Placental epithelial cell (primary cell): ENCODE results near the gene TMEM97. TPM values are rescaled to one million over a fixed set of nuclear protein-coding genes. Genes with fewer than 3 reads are reported as not detected.

Experiments used
- total RNA-seq: library from RNA; depleted of rRNA; stranded (reverse); fragments of >200 nt; gene quantifications from 2 replicates; pipeline ENCODE4 v1.2.3, GENCODE V29; 2012

The TMEM97 gene
- 11.8 and 11.9 TPM in 2 replicates for total RNA-seq

DNA sequence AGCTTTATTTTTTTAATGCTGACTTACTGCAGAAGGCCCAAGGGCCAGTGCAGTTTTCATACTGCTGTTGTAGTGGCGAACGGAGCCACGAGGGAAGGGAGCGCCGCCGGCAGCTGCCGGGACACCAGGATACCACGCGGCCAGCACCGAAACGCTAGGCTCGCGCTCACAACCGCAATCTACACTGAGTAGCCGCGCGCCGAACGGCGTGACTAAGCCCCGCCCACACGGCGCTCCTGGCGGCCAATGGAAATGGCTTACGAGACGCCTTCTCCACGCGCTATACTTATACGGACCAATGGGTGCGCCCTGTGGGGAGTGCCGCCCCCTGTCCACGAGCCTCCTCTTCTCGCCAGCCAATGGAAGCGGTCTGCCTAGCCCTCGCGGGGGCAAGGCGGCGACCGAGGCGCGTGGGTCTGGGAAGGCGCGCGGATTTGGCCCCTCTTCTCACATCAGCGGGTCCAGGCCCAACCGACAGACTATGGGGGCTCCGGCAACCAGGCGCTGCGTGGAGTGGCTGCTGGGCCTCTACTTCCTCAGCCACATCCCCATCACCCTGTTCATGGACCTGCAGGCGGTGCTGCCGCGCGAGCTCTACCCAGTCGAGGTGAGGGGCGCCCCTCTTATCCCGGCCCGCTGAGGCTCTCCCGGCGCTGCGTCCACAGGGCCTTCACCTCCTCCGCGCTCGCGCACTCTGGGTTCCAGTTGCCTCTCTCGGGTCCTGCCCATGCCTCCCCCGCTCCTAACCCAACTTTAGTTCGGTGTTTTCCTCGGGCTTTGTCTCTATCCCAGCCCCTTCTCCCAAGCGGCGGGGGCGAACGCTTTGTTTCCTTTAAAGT lies at the start of gene TMEM97:
Gene TMEM97, plus strand, starts transcription at position 442 of the 839 bp plus-strand sequence. Its CDS starts 40 bp downstream, at position 482.

DNA sequence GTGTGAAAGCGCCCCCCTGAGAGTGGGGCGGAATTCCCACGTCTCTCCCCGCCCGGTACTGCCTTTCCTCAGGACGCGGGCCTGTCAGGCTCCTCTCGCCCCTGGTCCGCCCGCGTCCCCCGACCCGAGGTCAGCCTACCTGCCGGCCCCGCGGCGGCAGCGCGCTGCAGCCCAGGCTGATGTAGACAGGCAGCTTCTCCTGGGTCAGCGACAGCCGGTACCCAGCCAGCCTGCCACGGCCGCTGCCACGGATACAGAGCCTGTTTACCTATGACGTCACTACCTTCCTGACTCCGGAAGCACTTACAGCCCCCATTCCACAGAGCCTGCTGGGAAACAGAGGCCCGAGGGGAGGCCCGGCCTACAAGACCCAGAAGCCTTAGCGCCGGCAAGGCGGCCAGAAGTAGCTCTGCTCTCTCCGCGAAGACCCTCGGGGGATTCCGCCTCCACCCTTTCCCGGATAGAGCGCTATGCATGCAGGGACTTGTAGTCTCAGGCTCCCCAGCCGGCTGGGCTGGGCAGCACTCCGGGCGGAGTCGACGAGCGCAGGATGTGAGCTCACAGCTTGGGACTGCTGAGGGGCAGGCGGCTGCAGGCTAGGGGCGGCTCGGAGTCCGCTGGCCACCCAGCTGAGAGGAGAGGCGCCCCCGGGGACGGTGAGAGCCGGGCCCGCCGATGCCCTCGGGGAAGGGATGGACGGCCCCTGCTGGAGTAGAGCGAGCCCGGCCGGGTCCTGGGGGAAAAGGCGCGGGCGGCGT lies 16.4 kb downstream of the TMEM97 start, which contains the start of the genes IFT20 and TNFAIP1:
Gene IFT20, minus strand, starts transcription at position 272 of the 758 bp plus-strand sequence. CDS start 3,487 bp downstream, outside the sequence.
Gene TNFAIP1, plus strand, starts transcription at position 561 of the 758 bp plus-strand sequence. CDS start 3,761 bp downstream, outside the sequence.

DNA sequence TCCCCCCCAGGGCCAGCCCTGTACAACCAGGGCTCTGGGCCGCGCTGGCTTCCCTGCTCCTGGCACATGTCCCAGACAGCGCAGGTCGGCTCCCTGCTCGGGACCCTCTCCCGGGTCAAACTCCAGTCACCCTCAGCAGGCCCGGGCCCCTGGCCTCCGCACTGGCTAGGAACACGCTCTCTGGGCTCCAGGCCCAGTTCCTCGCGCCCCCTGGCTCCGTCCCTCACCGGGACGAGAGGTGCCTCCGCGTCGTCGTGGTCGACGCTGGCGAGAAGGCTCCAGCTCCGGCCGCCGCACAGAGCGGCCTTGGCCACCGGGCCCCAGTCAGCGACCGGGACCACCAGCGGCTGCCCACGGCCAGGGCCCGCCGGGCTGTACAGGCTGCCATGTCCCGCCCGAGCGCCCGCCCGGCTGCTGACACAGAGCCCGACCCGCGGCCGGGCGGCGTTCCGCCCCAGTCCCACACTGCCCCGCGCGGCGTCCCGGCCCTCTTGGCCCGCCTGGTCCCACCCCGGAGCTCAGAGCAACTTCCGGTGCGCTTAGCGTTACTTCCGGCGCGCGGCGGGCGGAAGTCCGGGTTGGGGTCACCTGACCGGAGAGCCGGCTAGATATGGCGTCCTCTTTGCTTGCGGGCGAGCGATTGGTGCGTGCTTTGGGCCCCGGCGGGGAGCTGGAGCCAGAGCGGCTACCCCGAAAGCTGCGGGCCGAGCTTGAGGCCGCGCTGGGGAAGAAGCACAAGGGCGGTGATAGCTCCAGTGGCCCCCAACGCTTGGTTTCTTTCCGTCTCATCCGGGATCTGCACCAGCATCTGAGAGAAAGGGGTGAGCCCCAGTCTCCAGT lies 38.3 kb downstream of the TMEM97 start, which contains the start of gene POLDIP2:
Gene POLDIP2, minus strand, starts transcription at position 467 of the 840 bp plus-strand sequence. Its CDS starts 79 bp downstream, at position 388.

DNA sequence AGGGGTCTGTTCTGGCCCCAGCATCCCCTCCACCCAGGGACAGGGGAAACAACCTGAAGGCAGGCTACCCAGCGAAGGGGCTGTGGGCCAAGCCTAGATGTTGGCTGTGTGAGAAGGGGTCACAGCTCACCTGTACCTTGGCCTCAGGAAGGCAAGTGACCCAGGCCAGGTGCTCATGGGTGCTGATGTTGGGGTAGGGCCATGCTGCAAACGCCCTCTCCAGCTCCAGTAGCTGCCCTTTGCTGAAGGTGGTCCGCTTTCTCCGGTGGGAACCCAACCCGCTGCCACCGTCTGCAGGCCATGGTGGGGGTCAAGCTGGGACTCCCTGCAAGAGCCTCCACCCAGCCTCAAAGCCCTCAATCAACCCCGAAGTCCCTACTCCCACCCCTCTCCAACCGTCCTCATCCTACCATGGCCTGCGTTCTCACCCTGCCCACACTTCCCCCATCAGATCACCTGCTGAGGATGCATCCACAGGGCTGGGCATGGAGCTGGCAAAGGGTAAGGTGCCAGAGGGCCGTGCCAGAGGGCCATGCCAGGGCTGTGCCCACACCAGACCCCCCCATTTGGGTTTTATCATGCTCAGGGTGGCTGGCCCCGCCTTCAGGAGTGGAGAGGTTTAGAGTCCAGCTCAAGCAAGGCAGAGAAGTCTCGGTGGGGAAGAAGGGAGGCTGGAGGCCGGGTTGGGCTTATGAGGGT lies 45.8 kb downstream of the TMEM97 start, which contains the start of gene SEBOX:
Gene SEBOX, minus strand, starts transcription at position 535 of the 699 bp plus-strand sequence. Its CDS starts 48 bp downstream, at position 487.

DNA sequence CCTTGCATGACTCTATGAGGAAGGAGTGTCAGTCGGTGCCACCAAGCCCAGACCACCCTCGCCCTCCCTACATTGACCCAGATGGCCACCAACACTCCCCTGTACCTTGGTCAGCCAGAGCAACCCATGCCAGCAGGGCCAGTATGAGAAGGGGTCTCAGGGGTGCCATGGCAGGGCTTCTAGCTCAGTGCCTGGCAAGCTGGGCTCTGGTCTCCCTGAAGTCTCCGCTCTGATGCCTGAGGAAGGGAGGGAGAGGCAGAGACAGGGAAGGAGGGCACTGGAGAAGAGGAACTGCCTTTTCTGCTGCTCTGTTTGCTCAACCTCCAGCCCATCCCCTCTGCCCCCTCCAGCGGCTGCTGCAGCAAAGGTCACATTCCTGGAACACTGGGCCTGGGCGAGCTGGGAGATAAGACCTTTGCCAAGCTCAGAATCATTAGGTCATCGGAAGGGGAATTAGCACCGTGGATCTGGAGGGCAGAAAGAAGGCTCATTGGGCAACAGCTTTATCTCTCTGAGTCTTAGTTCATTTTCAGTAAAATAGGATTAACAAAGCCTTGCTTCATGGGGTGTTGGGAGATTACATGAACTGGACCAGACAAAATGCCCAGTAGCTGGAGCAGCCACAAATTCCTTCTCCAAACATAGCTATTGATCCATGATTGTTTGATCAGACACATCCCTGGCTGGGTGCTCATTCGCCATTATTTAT lies 51.2 kb downstream of the TMEM97 start, which contains the start of gene VTN:
Gene VTN, minus strand, starts transcription at position 273 of the 709 bp plus-strand sequence. Its CDS starts 104 bp downstream, at position 169.

DNA sequence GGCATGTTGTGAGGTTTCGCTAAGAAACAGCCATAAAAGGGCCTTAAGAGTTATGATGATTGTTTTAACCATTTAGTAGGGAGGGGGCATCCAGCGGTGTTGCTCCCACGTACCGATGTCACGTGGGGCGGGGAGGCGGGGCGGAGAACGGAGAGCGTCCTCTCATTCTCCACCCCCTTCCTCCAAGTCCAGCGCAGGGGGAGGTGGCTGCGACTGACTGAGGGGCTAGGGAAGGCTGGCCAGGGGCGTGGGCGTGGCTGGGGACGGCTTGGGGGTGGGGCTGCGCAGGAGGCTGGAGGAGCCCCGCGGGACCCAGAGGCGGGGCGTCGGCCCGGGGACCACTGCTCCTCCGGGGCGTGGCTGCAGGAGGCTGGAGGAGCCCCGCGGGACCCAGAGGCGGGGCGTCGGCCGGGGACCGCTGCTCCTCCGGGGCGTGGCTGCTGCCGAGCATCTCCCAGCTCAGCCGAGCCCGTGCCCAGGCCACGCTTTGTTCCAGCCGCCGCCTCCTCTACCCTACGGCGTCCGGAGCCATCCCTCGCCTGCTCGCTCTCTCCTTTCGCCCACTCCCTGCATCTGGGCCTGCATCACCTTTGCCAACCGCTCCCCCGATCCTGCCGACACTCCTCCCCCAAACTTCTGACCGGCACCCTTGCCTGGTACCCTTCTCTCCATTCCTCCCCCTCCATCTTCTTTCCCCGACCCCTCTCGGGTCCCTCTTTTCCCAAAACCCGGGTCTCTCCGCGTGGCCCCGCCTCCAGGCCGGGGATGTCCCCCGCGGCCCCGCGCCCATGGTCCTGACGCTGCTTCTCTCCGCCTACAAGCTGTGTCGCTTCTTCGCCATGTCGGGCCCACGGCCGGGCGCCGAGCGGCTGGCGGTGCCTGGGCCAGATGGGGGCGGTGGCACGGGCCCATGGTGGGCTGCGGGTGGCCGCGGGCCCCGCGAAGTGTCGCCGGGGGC lies 52.5 kb downstream of the TMEM97 start, which contains the start of gene SARM1:
Gene SARM1, plus strand, starts transcription at position 450 of the 958 bp plus-strand sequence. Its CDS starts 339 bp downstream, at position 789.

Other genes starting within 250 kb of the TMEM97 start
- gene IFT20, start 16.3 kb downstream of the TMEM97 start, total RNA-seq: 53.5 and 58.5 TPM in 2 replicates
- gene TNFAIP1, start 16.6 kb downstream of the TMEM97 start, total RNA-seq: 38.5 and 72.3 TPM in 2 replicates
- gene POLDIP2, start 38.3 kb downstream of the TMEM97 start, total RNA-seq: 47.9 and 92.5 TPM in 2 replicates
- gene SEBOX, start 46.0 kb downstream of the TMEM97 start, total RNA-seq: not detected in 2 replicates
- gene VTN, start 51.1 kb downstream of the TMEM97 start, total RNA-seq: under 0.01 and 0.54 TPM in 2 replicates
- gene SARM1, start 52.5 kb downstream of the TMEM97 start, total RNA-seq: 1.8 and 4.7 TPM in 2 replicates
- 6.3 and 7.4 TPM in 2 replicates for gene SLC46A1, start 87.0 kb downstream of the TMEM97 start, total RNA-seq
- not detected in 2 replicates for gene SLC13A2, start 154.4 kb downstream of the TMEM97 start, total RNA-seq
- gene FOXN1, start 187.1 kb downstream of the TMEM97 start, total RNA-seq: not detected in 2 replicates
- gene UNC119, start 233.4 kb downstream of the TMEM97 start, total RNA-seq: 19.2 and 23.3 TPM in 2 replicates